ENCODE results near the gene EXOC3.

- 0 out of 2 replicates have a peak, but pooled peaks have one; percentile 25 for TF ChIP-seq POLR2A (IDR thresholded peaks at IDR 0.05; ENCODE audit: low read depth, low read length)
- peak; percentile 59 for TF ChIP-seq POLR2AphosphoS5 (IDR thresholded peaks at IDR 0.05; ENCODE audit: low read depth, low read length)
Measured at GRCh38 chr5:439636-440035, 3.3 kb upstream of the EXOC3 start.
